Measurements from ENCODE around the gene SYNGR1.
A peak's percentile ranks its signal among the peaks of the same experiment; 100 is the strongest.
"Not testable (repeated sequence)": the region's sequence is repeated elsewhere in the genome, so short reads cannot be mapped to it uniquely, and the experiment has no call there.

The SYNGR1 gene

GRCh38 chr22:39348909-39349505 lies 784 bp upstream of the SYNGR1 start:
- Histone ChIP-seq H3K4me1 (ENCODE audit: control insufficient read depth, insufficient read depth, low read length) (peaks cover 7% of the 10 kb centered on the region), H3K27me3 (ENCODE audit: control insufficient read depth, insufficient read depth, low read length) (no peaks in the 10 kb centered on the region), H3K36me3 (ENCODE audit: control insufficient read depth, insufficient read depth, low read length) (no peaks in the 10 kb centered on the region), H3K27ac (ENCODE audit: low read depth, low read length) (peak overlapping the region; percentile 56), H3K9ac (ENCODE audit: low read length) (peak overlapping the region; percentile 62), H3K4me3 (ENCODE audit: low read length) (peak overlapping the region; percentile 74)

DNA sequence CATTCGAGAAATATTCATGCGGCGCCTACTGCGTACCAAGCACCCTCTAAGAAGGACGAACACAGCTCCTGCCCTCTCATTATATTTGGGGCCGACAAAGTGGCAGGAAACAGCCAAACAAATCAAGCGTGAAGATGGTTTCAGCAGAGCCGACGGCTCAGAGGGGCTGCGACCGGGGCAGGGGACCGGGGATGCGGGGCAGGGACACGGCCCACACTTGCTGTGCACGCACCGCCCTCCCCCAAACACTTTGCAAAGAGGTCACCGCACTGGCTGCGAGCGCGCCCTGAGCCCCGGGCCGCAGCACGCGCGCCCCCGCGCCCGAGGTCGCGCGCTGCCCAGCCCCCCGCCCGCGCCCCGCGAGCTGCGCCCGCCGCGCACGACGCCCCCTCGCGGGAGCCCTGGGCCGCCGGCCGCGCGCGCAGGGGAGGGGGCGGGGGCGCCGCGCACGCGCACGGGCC lies 255 bp upstream of the SYNGR1 start:
- Histone ChIP-seq H3K36me3 (ENCODE audit: control insufficient read depth, insufficient read depth, low read length) (no peaks in the 10 kb centered on the region), H3K27me3 (ENCODE audit: control insufficient read depth, insufficient read depth, low read length) (no peaks in the 10 kb centered on the region), H3K4me1 (ENCODE audit: control insufficient read depth, insufficient read depth, low read length) (peaks cover 7% of the 10 kb centered on the region), H3K27ac (ENCODE audit: low read depth, low read length) (peak overlapping the region; percentile 61), H3K9ac (ENCODE audit: low read length) (peak overlapping the region; percentile 62), H3K4me3 (ENCODE audit: low read length) (peak overlapping the region; percentile 74)

- H3K27ac ChIP-seq (ENCODE audit: low read depth, low read length): peak overlapping the region; percentile 37
These were observed 1.2 kb downstream of the SYNGR1 start for GRCh38 chr22:39350757-39351688.

DNA sequence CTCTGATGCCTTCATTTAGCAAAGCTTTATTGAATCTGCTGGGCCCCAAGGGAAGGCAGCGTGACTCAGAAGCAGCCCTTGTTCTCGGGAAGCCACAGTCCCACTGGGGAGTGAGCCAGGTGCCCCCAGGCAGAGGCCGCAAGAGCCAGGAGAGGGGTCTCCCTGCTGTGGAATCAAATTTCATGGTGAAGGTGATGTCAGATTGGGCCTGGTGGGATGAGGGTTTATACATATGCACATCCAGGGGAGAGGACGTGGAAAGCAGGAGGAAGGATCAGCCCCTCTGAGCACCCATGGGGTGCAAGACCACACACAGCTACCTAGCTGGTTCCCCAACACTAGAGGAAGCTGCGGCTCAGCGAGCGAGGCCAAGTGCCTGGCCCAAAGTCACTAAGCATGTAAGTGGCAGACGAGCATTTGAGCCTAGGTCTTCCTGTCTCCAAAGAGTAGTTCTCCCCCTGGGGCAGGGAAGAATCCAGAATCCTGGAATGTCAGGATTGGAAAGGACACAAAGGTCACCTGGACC lies 2.0 kb downstream of the SYNGR1 start:
- Histone ChIP-seq H3K27me3 (ENCODE audit: control insufficient read depth, insufficient read depth, low read length) (no peaks in the 10 kb centered on the region), H3K36me3 (ENCODE audit: control insufficient read depth, insufficient read depth, low read length) (no peaks in the 10 kb centered on the region), H3K4me3 (ENCODE audit: low read length) (no peak overlapping the region), H3K9ac (ENCODE audit: low read length) (no peak overlapping the region), H3K4me1 (ENCODE audit: control insufficient read depth, insufficient read depth, low read length) (peaks cover 7% of the 10 kb centered on the region), H3K27ac (ENCODE audit: low read depth, low read length) (no peak overlapping the region)

More at GRCh38 chr22:39350757-39351688, 1.2 kb downstream of the SYNGR1 start:
- H3K9ac ChIP-seq (ENCODE audit: low read length): peak overlapping the region; percentile 36
- H3K4me1 ChIP-seq (ENCODE audit: control insufficient read depth, insufficient read depth, low read length): peaks cover 7% of the 10 kb centered on the region
- peak overlapping the region; percentile 68 for H3K4me3 ChIP-seq (ENCODE audit: low read length)
- H3K27me3 ChIP-seq (ENCODE audit: control insufficient read depth, insufficient read depth, low read length): no peaks in the 10 kb centered on the region
- no peaks in the 10 kb centered on the region for H3K36me3 ChIP-seq (ENCODE audit: control insufficient read depth, insufficient read depth, low read length)

DNA sequence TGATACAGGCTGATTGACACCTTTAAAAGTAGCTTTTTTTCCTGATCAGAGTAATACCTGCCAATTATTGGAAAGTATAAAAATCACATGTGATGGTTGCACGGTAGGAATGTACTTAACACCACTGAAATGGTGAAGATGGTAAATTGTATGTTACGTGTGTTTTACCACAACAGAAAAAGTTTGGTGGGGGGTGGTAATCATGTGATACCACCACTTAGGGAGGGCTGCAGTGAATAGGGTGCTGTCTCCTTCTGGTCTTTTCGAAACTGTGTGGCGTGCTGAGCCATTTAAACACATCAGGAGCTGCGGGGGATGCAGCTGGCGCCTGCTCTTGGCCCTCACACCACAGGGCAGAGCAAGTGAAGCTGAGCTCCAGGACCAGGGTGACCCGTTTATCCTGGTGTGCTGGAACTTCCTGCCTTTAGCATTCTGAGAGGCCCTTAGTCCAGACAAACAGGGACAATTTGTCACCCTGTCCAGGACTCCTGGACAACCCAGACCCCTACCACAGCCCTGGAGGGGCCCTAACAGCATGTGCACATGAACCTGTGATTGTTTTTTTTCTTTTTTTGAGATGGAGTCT lies 2.6 kb downstream of the SYNGR1 start:
- Histone ChIP-seq H3K27me3 (ENCODE audit: control insufficient read depth, insufficient read depth, low read length) (no peaks in the 10 kb centered on the region), H3K36me3 (ENCODE audit: control insufficient read depth, insufficient read depth, low read length) (no peaks in the 10 kb centered on the region), H3K4me3 (ENCODE audit: low read length) (no peak overlapping the region), H3K4me1 (ENCODE audit: control insufficient read depth, insufficient read depth, low read length) (peaks cover 7% of the 10 kb centered on the region), H3K27ac (ENCODE audit: low read depth, low read length) (no peak overlapping the region), H3K9ac (ENCODE audit: low read length) (no peak overlapping the region)

DNA sequence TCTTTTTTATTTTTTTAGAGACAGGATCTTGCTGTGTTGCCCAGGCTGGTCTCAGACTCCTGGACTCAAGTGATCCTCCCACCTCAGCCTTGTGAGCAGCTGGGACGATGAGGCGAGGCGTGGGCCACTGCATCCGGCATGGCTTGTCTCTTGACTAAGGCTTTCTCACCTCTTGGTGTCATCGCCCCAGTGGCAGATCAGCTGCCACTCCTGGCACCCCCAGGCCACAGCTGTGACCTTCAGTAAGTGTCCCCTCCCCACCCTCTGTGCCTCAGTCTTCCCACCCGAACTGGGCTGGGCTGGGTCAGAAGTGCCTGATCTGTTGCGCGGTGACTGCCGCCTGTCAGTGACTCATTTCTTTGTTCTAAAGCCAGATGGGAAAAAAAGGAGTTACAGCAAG lies 3.6 kb downstream of the SYNGR1 start:
- H3K4me3 ChIP-seq (ENCODE audit: low read length): no peak overlapping the region
- no peaks in the 10 kb centered on the region for H3K36me3 ChIP-seq (ENCODE audit: control insufficient read depth, insufficient read depth, low read length)
- no peaks in the 10 kb centered on the region for H3K27me3 ChIP-seq (ENCODE audit: control insufficient read depth, insufficient read depth, low read length)
- no peak overlapping the region for H3K27ac ChIP-seq (ENCODE audit: low read depth, low read length)
- peaks cover 7% of the 10 kb centered on the region for H3K4me1 ChIP-seq (ENCODE audit: control insufficient read depth, insufficient read depth, low read length)
- no peak overlapping the region for H3K9ac ChIP-seq (ENCODE audit: low read length)

DNA sequence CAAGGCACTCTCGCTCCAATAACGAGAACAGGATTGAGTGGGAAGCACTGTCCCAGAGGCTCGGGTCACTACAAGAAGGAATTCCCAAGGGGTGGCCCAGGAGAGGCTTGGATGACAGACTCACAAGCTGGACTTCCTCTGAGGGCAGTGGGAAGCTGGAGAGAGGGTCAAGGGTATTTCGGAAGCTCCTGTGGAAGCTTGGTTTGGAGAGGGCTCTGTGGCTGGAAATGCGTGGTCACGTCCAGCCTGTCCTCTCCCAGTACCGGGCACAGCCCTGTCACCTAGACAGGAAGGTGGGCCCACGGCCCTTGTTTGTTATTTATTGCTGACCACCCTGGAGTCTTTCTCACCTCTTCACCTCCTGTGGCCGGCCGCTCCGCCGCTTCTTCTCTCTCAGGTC lies 5.3 kb downstream of the SYNGR1 start:
- Histone ChIP-seq H3K27ac (ENCODE audit: low read depth, low read length) (no peak overlapping the region), H3K27me3 (ENCODE audit: control insufficient read depth, insufficient read depth, low read length) (no peaks in the 10 kb centered on the region), H3K4me1 (ENCODE audit: control insufficient read depth, insufficient read depth, low read length) (peaks cover 2% of the 10 kb centered on the region), H3K4me3 (ENCODE audit: low read length) (no peak overlapping the region), H3K9ac (ENCODE audit: low read length) (no peak overlapping the region), H3K36me3 (ENCODE audit: control insufficient read depth, insufficient read depth, low read length) (no peaks in the 10 kb centered on the region)

- not testable (repeated sequence) for H3K36me3 ChIP-seq (ENCODE audit: control insufficient read depth, insufficient read depth, low read length)
These were observed 6.0 kb downstream of the SYNGR1 start for GRCh38 chr22:39355805-39356204.

GRCh38 chr22:39356464-39356863 lies 6.7 kb downstream of the SYNGR1 start:
- Histone ChIP-seq H3K36me3 (ENCODE audit: control insufficient read depth, insufficient read depth, low read length) (no peaks in the 10 kb centered on the region), H3K4me3 (ENCODE audit: low read length) (no peak overlapping the region), H3K27me3 (ENCODE audit: control insufficient read depth, insufficient read depth, low read length) (no peaks in the 10 kb centered on the region), H3K27ac (ENCODE audit: low read depth, low read length) (no peak overlapping the region), H3K4me1 (ENCODE audit: control insufficient read depth, insufficient read depth, low read length) (no peaks in the 10 kb centered on the region), H3K9ac (ENCODE audit: low read length) (no peak overlapping the region)

More at GRCh38 chr22:39355805-39356204, 6.0 kb downstream of the SYNGR1 start:
- H3K27me3 ChIP-seq (ENCODE audit: control insufficient read depth, insufficient read depth, low read length); H3K4me1 ChIP-seq (ENCODE audit: control insufficient read depth, insufficient read depth, low read length); H3K9ac ChIP-seq (ENCODE audit: low read length); H3K27ac ChIP-seq (ENCODE audit: low read depth, low read length); H3K4me3 ChIP-seq (ENCODE audit: low read length): not testable (repeated sequence)

GRCh38 chr22:39357110-39358108 lies 7.6 kb downstream of the SYNGR1 start:
- H3K36me3 ChIP-seq (ENCODE audit: control insufficient read depth, insufficient read depth, low read length); H3K9ac ChIP-seq (ENCODE audit: low read length); H3K27me3 ChIP-seq (ENCODE audit: control insufficient read depth, insufficient read depth, low read length); H3K4me3 ChIP-seq (ENCODE audit: low read length); H3K4me1 ChIP-seq (ENCODE audit: control insufficient read depth, insufficient read depth, low read length); H3K27ac ChIP-seq (ENCODE audit: low read depth, low read length): not testable (repeated sequence)

DNA sequence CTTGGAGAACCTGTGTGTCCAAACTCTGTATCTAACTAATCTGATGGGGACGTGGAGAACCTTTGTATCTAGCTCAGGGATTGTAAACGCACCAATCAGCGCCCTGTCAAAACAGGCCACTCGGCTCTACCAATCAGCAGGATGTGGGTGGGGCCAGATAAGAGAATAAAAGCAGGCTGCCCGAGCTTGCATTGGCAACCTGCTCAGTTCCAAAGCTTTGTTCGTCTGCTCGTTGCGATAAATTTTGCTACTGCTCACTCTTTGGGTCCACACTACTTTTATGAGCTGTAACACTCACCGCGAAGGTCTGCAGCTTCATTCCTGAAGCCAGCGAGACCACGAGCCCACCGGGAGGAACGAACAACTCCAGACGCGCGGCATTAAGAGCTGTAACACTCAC lies 8.4 kb downstream of the SYNGR1 start:
- not testable (repeated sequence) for H3K36me3 ChIP-seq (ENCODE audit: control insufficient read depth, insufficient read depth, low read length); H3K4me1 ChIP-seq (ENCODE audit: control insufficient read depth, insufficient read depth, low read length); H3K27ac ChIP-seq (ENCODE audit: low read depth, low read length); H3K27me3 ChIP-seq (ENCODE audit: control insufficient read depth, insufficient read depth, low read length); H3K4me3 ChIP-seq (ENCODE audit: low read length); H3K9ac ChIP-seq (ENCODE audit: low read length)
